H1 (cell line): ENCODE results near the gene TTC3. TPM values are rescaled to one million over a fixed set of nuclear protein-coding genes. Genes with fewer than 3 reads are reported as not detected.

Source experiments
- CTCF ChIA-PET: fragments of 300-600 bp; sonication (Branson Sonifier 250); formaldehyde crosslinking; loops from one replicate; lab custom pipeline; 2021; ENCODE audit not compliant: partially characterized antibody; lab: Charles Lee
- POLR2A ChIA-PET: fragments of 300-600 bp; sonication (Branson Sonifier 250); formaldehyde crosslinking; loops from one replicate; lab custom pipeline; 2021; ENCODE audit warnings: inconsistent platforms; ENCODE audit not compliant: partially characterized antibody; lab: Charles Lee
- DNase-seq, 2 experiments: peaks; one replicate each; pipeline versions ENCODE4 v3.0.0 to v3.0.0-alpha.2; 2010 to 2022; ENCODE audit warnings: low spot score in 2 of 2, low read depth in 1 of 2, mixed read lengths in 1 of 2
- FAIRE-seq: peaks from 2 replicates; lab custom pipeline; 2011; peaks lifted over from hg19 to GRCh38; lab: Jason Lieb, UNC
- H2AFZ ChIP-seq: 2 replicates; pipeline ENCODE4 v1.8.1; 2012; ENCODE audit warnings: low read length, inconsistent platforms
- H2AK5ac ChIP-seq: 2 replicates; pipeline ENCODE4 v1.6.1; 2013; ENCODE audit warnings: low read depth, low read length
- H2BK120ac ChIP-seq: replicated peaks from 2 replicates; pipeline ENCODE3; 2013; ENCODE audit warnings: low read depth, low read length, inconsistent platforms
- H2BK12ac ChIP-seq: 2 replicates; pipeline ENCODE4 v1.6.1; 2013; ENCODE audit warnings: low read depth, low read length
- H2BK15ac ChIP-seq: 2 replicates; pipeline ENCODE4 v1.6.1; 2013; ENCODE audit warnings: low read length
- H2BK20ac ChIP-seq: 2 replicates; pipeline ENCODE4 v1.6.1; 2013; ENCODE audit warnings: low read length
- H2BK5ac ChIP-seq: 2 replicates; pipeline ENCODE4 v1.6.1; 2013; ENCODE audit warnings: low read depth, low read length
- H3K14ac ChIP-seq: 2 replicates; pipeline ENCODE4 v1.6.1; 2013; ENCODE audit warnings: inconsistent platforms; ENCODE audit not compliant: insufficient read length
- H3K18ac ChIP-seq: 2 replicates; pipeline ENCODE4 v1.6.1; 2013; ENCODE audit warnings: low read length; ENCODE audit errors: extremely low read depth
- H3K23ac ChIP-seq: 2 replicates; pipeline ENCODE4 v1.6.1; 2013; ENCODE audit warnings: inconsistent platforms; ENCODE audit not compliant: insufficient read length
- H3K23me2 ChIP-seq: 2 replicates; pipeline ENCODE4 v1.6.1; 2013; ENCODE audit warnings: low read depth, low read length
- H3K27ac ChIP-seq: 2 replicates; pipeline ENCODE4 v1.6.1; 2011; ENCODE audit warnings: low read depth, low read length, inconsistent platforms
- H3K27me3 ChIP-seq, 4 experiments: replicated peaks in 1 of 4; 1 replicate in 1 of 4; 2 replicates in 3 of 4; pipeline versions ENCODE4 v1.6.1 to v1.8.1; 2011 to 2013; ENCODE audit warnings: low read length in 3 of 4, mild to moderate bottlenecking in 3 of 4, inconsistent platforms in 2 of 4, mixed read lengths in 2 of 4, moderate library complexity in 1 of 4; ENCODE audit not compliant: control insufficient read depth in 3 of 4, insufficient read depth in 3 of 4; ENCODE audit errors: extremely low read depth in 1 of 4
- H3K36me3 ChIP-seq, 4 experiments: 2 replicates each; pipeline versions ENCODE4 v1.6.1 to v1.8.1; 2011 to 2013; ENCODE audit warnings: mild to moderate bottlenecking in 4 of 4, low read length in 3 of 4, moderate library complexity in 2 of 4, control low read depth in 1 of 4, inconsistent platforms in 1 of 4; ENCODE audit not compliant: insufficient read depth in 4 of 4, control insufficient read depth in 2 of 4
- H3K4ac ChIP-seq: replicated peaks from 2 replicates; pipeline ENCODE3; 2013; ENCODE audit warnings: low read length, low read depth, mixed read lengths, inconsistent platforms; ENCODE audit not compliant: insufficient read length
- H3K4me1 ChIP-seq, 4 experiments: replicated peaks in 1 of 4; 1 replicate in 1 of 4; 2 replicates in 3 of 4; pipeline versions ENCODE4 v1.6.1 to v1.8.1; 2011 to 2013; ENCODE audit warnings: low read length in 3 of 4, inconsistent platforms in 2 of 4, mixed read lengths in 1 of 4; ENCODE audit not compliant: insufficient read depth in 4 of 4, control insufficient read depth in 3 of 4
- H3K4me2 ChIP-seq, 2 experiments: 2 replicates each; pipeline versions ENCODE4 v1.6.1 to v1.8.1; 2011 to 2013; ENCODE audit warnings: low read depth in 2 of 2, low read length in 2 of 2, control low read depth in 1 of 2, inconsistent platforms in 1 of 2, mild to moderate bottlenecking in 1 of 2; ENCODE audit not compliant: insufficient read depth in 1 of 2
- H3K4me3 ChIP-seq, 4 experiments: fragments of 200-600, 300-600 bp in 1 of 4; sonication (generic), shearing (Covaris generic), sonication (Bioruptor Twin) in 1 of 4; 2 replicates each; pipeline versions ENCODE4 v1.5.1 to v1.8.1; 2011 to 2016; ENCODE audit warnings: low read length in 4 of 4, low read depth in 3 of 4, control low read depth in 2 of 4, inconsistent platforms in 2 of 4, mild to moderate bottlenecking in 2 of 4, mixed read lengths in 1 of 4, moderate library complexity in 1 of 4; ENCODE audit not compliant: insufficient read depth in 2 of 4; ENCODE audit errors: extremely low read depth in 1 of 4
- H3K56ac ChIP-seq: replicated peaks from 2 replicates; pipeline ENCODE3; 2013; ENCODE audit warnings: low read depth, mild to moderate bottlenecking, mixed read lengths, low read length, inconsistent platforms; ENCODE audit not compliant: insufficient read length
- H3K79me1 ChIP-seq: 2 replicates; pipeline ENCODE4 v1.6.1; 2013; ENCODE audit warnings: low read depth, low read length, control low read depth
- H3K79me2 ChIP-seq, 2 experiments: 2 replicates each; pipeline versions ENCODE4 v1.6.1 to v1.8.1; 2012 to 2013; ENCODE audit warnings: low read length in 2 of 2, mild to moderate bottlenecking in 2 of 2, inconsistent platforms in 1 of 2; ENCODE audit not compliant: insufficient read depth in 2 of 2, control insufficient read depth in 1 of 2
- H3K9ac ChIP-seq, 4 experiments: replicated peaks in 1 of 4; 1 replicate in 1 of 4; 2 replicates in 3 of 4; pipeline versions ENCODE4 v1.6.1 to v1.8.1; 2011 to 2013; ENCODE audit warnings: low read depth in 3 of 4, low read length in 3 of 4, control low read depth in 2 of 4, mild to moderate bottlenecking in 2 of 4, moderate library complexity in 2 of 4, inconsistent platforms in 1 of 4; ENCODE audit errors: extremely low read depth in 1 of 4
- H3K9me3 ChIP-seq, 2 experiments: 2 replicates each; pipeline versions ENCODE4 v1.6.1 to v1.8.1; 2012 to 2013; ENCODE audit warnings: mild to moderate bottlenecking in 2 of 2, moderate library complexity in 2 of 2, control low read depth in 1 of 2, inconsistent platforms in 1 of 2, low read depth in 1 of 2, low read length in 1 of 2, mixed read lengths in 1 of 2; ENCODE audit not compliant: insufficient read depth in 2 of 2
- H4K20me1 ChIP-seq, 2 experiments: replicated peaks in 1 of 2; 2 replicates each; pipeline versions ENCODE3 to v1.8.1; 2011 to 2013; ENCODE audit warnings: inconsistent platforms in 2 of 2, low read length in 2 of 2, mild to moderate bottlenecking in 1 of 2; ENCODE audit not compliant: insufficient read depth in 2 of 2, control insufficient read depth in 1 of 2
- H4K5ac ChIP-seq: 2 replicates; pipeline ENCODE4 v1.6.1; 2013; ENCODE audit warnings: low read length, low read depth, mixed read lengths, inconsistent platforms; ENCODE audit not compliant: insufficient read length
- H4K8ac ChIP-seq: 2 replicates; pipeline ENCODE4 v1.8.0; 2013; ENCODE audit warnings: mild to moderate bottlenecking, moderate library complexity, low read length, inconsistent platforms; ENCODE audit not compliant: insufficient read depth; ENCODE audit errors: extremely low read depth
- H4K91ac ChIP-seq: replicated peaks from 2 replicates; pipeline ENCODE3; 2013; ENCODE audit warnings: low read length, mixed read lengths, inconsistent platforms; ENCODE audit not compliant: insufficient read length
- BCL11A ChIP-seq, 2 experiments: IDR thresholded peaks; one replicate each; pipeline ENCODE4 v1.6.1; 2011; ENCODE audit warnings: low read depth in 2 of 2, low read length in 2 of 2, mild to moderate bottlenecking in 2 of 2
- BRCA1 ChIP-seq: IDR thresholded peaks from 2 replicates; pipeline ENCODE4 v1.6.1; 2012; ENCODE audit warnings: low read depth, low read length, improper control_type of control experiment
- CEBPB ChIP-seq: IDR thresholded peaks from 2 replicates; pipeline ENCODE4 v1.6.1; 2012; ENCODE audit warnings: low read depth, low read length
- HDAC6 ChIP-seq: IDR thresholded peaks from one replicate; pipeline ENCODE4 v1.7.1; 2012; ENCODE audit warnings: low read depth, mild to moderate bottlenecking, inconsistent platforms, low read length, moderate library complexity
- KDM5A ChIP-seq: fragments of 200-600 bp; IDR thresholded peaks from 2 replicates; pipeline ENCODE4 v1.7.1; 2012; ENCODE audit warnings: mild to moderate bottlenecking, low read length, inconsistent platforms, mixed read lengths
- NRF1 ChIP-seq: IDR thresholded peaks from 2 replicates; pipeline ENCODE4 v1.6.1; 2011; ENCODE audit warnings: mild to moderate bottlenecking, low read depth, low read length, improper control_type of control experiment
- SP2 ChIP-seq: IDR thresholded peaks from 2 replicates; pipeline ENCODE4 v1.6.1; 2012; ENCODE audit warnings: mild to moderate bottlenecking, low read length, inconsistent platforms
- SP4 ChIP-seq: IDR thresholded peaks from 2 replicates; pipeline ENCODE4 v1.6.1; 2012; ENCODE audit warnings: low read length, inconsistent platforms
- SRF ChIP-seq: IDR thresholded peaks from 2 replicates; pipeline ENCODE4 v1.6.1; 2011; ENCODE audit warnings: mild to moderate bottlenecking, low read depth, low read length, moderate library complexity
- SUZ12 ChIP-seq: fragments of 200-600 bp; sonication (generic); IDR thresholded peaks from 2 replicates; pipeline ENCODE4 v1.6.1; 2012; ENCODE audit warnings: mild to moderate bottlenecking, inconsistent platforms, low read length, moderate library complexity, mixed read lengths
- WGBS, 2 experiments: shearing (Covaris generic) in 1 of 2; methylation state at CpG; one replicate each; pipeline versions ENCODE4 v1.1.6 to v1.1.7; 2013 to 2015; ENCODE audit warnings: low lambda C conversion rate in 2 of 2, mixed read lengths in 2 of 2, inconsistent platforms in 1 of 2, low coverage in 1 of 2, missing lambda C conversion rate in 1 of 2; ENCODE audit not compliant: insufficient replicate concordance in 2 of 2, insufficient coverage in 1 of 2, insufficient read length in 1 of 2; ENCODE audit errors: extremely low coverage in 1 of 2, missing lambda C conversion rate in 1 of 2; 5-methylcytosine and 5-hydroxymethylcytosine counted together
- polyA plus RNA-seq, 7 experiments: library from polyadenylated mRNA; depleted of rRNA in 3 of 7; stranded (reverse) in 5 of 7; unstranded in 2 of 7; fragments of >200 nt in 5 of 7; fragments of 200-250 nt in 2 of 7; gene quantifications; 1 replicate in 5 of 7; 2 replicates in 1 of 7; 4 replicates in 1 of 7; pipeline versions ENCODE4 v1.2.1 to v1.2.3, GENCODE V29; 2011 to 2013; ENCODE audit warnings: missing spikeins in 2 of 7, mixed read lengths in 2 of 7
- total RNA-seq: library from RNA; stranded (reverse); fragmentation: NEBNext Ultra II Directional; extraction: Animal tissue kit (Norgen Biotek cat#: 25700); gene quantifications from 2 replicates; pipeline ENCODE4 v1.2.1, GENCODE V29; 2021
- TF ChIP-seq, protein P1 (sequence below): IDR thresholded peaks from 2 replicates; pipeline ENCODE4 v1.6.1; 2012; ENCODE audit warnings: inconsistent platforms
- TF ChIP-seq, protein P2 (sequence below), 3 experiments: IDR thresholded peaks; 1 replicate in 2 of 3; 2 replicates in 1 of 3; pipeline versions ENCODE4 v1.5.1 to v1.6.1; 2011; ENCODE audit warnings: low read length in 3 of 3, mild to moderate bottlenecking in 3 of 3, inconsistent platforms in 2 of 3, low read depth in 1 of 3, moderate library complexity in 1 of 3; ENCODE audit not compliant: insufficient read depth in 1 of 3; ENCODE audit errors: control extremely low read depth in 1 of 3

Gene TTC3
- total and polyA plus RNA-seq, 2 of the 8 experiments (the other 6 are each of a cell fraction or from before 2014, with no cell fraction given): 11.0 to 36.2 TPM

- no peak overlapping the region for H2AK5ac ChIP-seq
- H2BK120ac ChIP-seq: no peak overlapping the region
- H3K18ac ChIP-seq: no peak overlapping the region
- no peaks in the 10 kb centered on the region for H3K79me2 ChIP-seq
- no peak overlapping the region for H3K4me3 ChIP-seq
- no peak overlapping the region for H3K4ac ChIP-seq
- H4K20me1 ChIP-seq: no peaks in the 10 kb centered on the region
- H3K79me1 ChIP-seq: no peaks in the 10 kb centered on the region
- H3K23me2 ChIP-seq: no peaks in the 10 kb centered on the region
- peaks cover 0 to 3% (median 1%) of the 10 kb centered on the region in 4 experiments; a peak in 2 of 8 replicates for H3K36me3 ChIP-seq
- no peak overlapping the region for H2BK20ac ChIP-seq
- H3K4me2 ChIP-seq: no peak overlapping the region
- no peak overlapping the region for H2BK15ac ChIP-seq
- no peak overlapping the region for H3K9ac ChIP-seq
- no peaks in the 10 kb centered on the region for H3K27me3 ChIP-seq
- no peak overlapping the region for H3K14ac ChIP-seq
- DNase-seq (no peak), FAIRE-seq (no peak)
- no peak overlapping the region for H3K27ac ChIP-seq
- H2BK5ac ChIP-seq: no peak overlapping the region
- no peak overlapping the region for H4K5ac ChIP-seq
- H3K4me1 ChIP-seq: peaks cover 0 to 4% (median 2%) of the 10 kb centered on the region in 4 experiments; a peak in 3 of 7 replicates
- CTCF ChIA-PET: interaction anchor here (1.4 to 1.5 kb wide), 2 partner anchors 17 to 177 kb away, joined by 3 to 5 read pairs; no protein-coding TSS in a partner anchor
- no peak overlapping the region for H4K8ac ChIP-seq
- no peak overlapping the region for H4K91ac ChIP-seq
- H3K56ac ChIP-seq: no peak overlapping the region
- no peaks in the 10 kb centered on the region for H3K9me3 ChIP-seq
- WGBS, 2 experiments: 85% methylated on average over 9 of the region's 9 CpGs; no CpG with 5 or more reads in 1 of the 2 experiments
- H2AFZ ChIP-seq: no peak overlapping the region
- H3K23ac ChIP-seq: no peak overlapping the region
- no peak overlapping the region for H2BK12ac ChIP-seq
- POLR2A ChIA-PET: interaction anchor here (0.7 to 1.9 kb wide), 3 partner anchors 13 to 377 kb away, joined by 3 to 4 read pairs (median 4); partner anchors contain the start of genes PIGP and TTC3
- TF ChIP-seq HDAC6 (no peak), NRF1 (no peak), BRCA1 (no peak), SP4 (no peak), KDM5A (no peak), SP2 (no peak), SRF (no peak), BCL11A (IDR thresholded peaks at IDR 0.05; ENCODE audit: low read depth in 2 of 2, low read length in 2 of 2) (no peak), CEBPB (no peak), SUZ12 (no peak)
- TF ChIP-seq, protein P1, sequence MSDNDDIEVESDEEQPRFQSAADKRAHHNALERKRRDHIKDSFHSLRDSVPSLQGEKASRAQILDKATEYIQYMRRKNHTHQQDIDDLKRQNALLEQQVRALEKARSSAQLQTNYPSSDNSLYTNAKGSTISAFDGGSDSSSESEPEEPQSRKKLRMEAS: no peak
- TF ChIP-seq, protein P2, sequence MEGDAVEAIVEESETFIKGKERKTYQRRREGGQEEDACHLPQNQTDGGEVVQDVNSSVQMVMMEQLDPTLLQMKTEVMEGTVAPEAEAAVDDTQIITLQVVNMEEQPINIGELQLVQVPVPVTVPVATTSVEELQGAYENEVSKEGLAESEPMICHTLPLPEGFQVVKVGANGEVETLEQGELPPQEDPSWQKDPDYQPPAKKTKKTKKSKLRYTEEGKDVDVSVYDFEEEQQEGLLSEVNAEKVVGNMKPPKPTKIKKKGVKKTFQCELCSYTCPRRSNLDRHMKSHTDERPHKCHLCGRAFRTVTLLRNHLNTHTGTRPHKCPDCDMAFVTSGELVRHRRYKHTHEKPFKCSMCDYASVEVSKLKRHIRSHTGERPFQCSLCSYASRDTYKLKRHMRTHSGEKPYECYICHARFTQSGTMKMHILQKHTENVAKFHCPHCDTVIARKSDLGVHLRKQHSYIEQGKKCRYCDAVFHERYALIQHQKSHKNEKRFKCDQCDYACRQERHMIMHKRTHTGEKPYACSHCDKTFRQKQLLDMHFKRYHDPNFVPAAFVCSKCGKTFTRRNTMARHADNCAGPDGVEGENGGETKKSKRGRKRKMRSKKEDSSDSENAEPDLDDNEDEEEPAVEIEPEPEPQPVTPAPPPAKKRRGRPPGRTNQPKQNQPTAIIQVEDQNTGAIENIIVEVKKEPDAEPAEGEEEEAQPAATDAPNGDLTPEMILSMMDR (IDR thresholded peaks at IDR 0.05; ENCODE audit: control extremely low read depth in 1 of 3, insufficient read depth in 1 of 3, low read depth in 1 of 3, low read length in 3 of 3): no peak
Measured at GRCh38 chr21:37153935-37154350, 80.9 kb downstream of the TTC3 start.
